SW480 (cell line): ENCODE data around the gene OBP2B.
"Not testable (repeated sequence)": the region's sequence is repeated elsewhere in the genome, so short reads cannot be mapped to it uniquely, and the experiment has no call there.

Experiments
- DNase-seq: peaks from one replicate; pipeline ENCODE4 v3.0.0-alpha.2; 2016; ENCODE audit warnings: low spot score

The OBP2B gene

GRCh38 chr9:133221177-133221809 is 12.2 kb upstream of the OBP2B start:
- DNase-seq = no peak

GRCh38 chr9:133218049-133218975 is 9.3 kb upstream of the OBP2B start:
- not testable (repeated sequence) for DNase-seq

- not testable (repeated sequence) for DNase-seq
These were observed 8.4 kb upstream of the OBP2B start for GRCh38 chr9:133217333-133217988.

- DNase-seq = peak; percentile 62
These were observed 5.2 kb upstream of the OBP2B start for GRCh38 chr9:133214276-133214675.

GRCh38 chr9:133210609-133211008 is 1.6 kb upstream of the OBP2B start:
- DNase-seq = no peak

GRCh38 chr9:133210202-133210532 is 1.1 kb upstream of the OBP2B start:
- peak; percentile 70 for DNase-seq

- not testable (repeated sequence) for DNase-seq
These were observed 514 bp upstream of the OBP2B start for GRCh38 chr9:133209327-133210201.

GRCh38 chr9:133208171-133208879 is 725 bp downstream of the OBP2B start:
- DNase-seq = not testable (repeated sequence)

- no peak for DNase-seq
These were observed 1.4 kb downstream of the OBP2B start for GRCh38 chr9:133207540-133208170.

GRCh38 chr9:133207021-133207531 is 2.0 kb downstream of the OBP2B start:
- DNase-seq = no peak

GRCh38 chr9:133205996-133206931 is 2.8 kb downstream of the OBP2B start:
- DNase-seq = no peak

GRCh38 chr9:133205481-133205887 is 3.6 kb downstream of the OBP2B start:
- not testable (repeated sequence) for DNase-seq

GRCh38 chr9:133204993-133205336 is 4.1 kb downstream of the OBP2B start:
- no peak for DNase-seq

- no peak for DNase-seq
These were observed 4.6 kb downstream of the OBP2B start for GRCh38 chr9:133204335-133204992.

- no peak for DNase-seq
These were observed 5.5 kb downstream of the OBP2B start for GRCh38 chr9:133203506-133204075.

- no peak for DNase-seq
These were observed 6.2 kb downstream of the OBP2B start for GRCh38 chr9:133202688-133203453.

- DNase-seq = no peak
These were observed 6.9 kb downstream of the OBP2B start for GRCh38 chr9:133202145-133202513.
